K562 (cell line): ENCODE results near the gene UFC1.

Experiments used
- ATF1 ChIP-seq, 2 experiments: fragments of 450-650 bp in 1 of 2; IDR thresholded peaks; 2 replicates each; pipeline ENCODE4 v1.6.1; 2016; ENCODE audit warnings: missing compliant biosample characterization in 1 of 2, missing genetic modification characterization in 1 of 2
- POLR2A ChIP-seq: fragments of 450-650 bp; conservative IDR thresholded peaks from 2 replicates; pipeline ENCODE4 v1.6.1; 2016
- SIN3B ChIP-seq: fragments of 450-650 bp; IDR thresholded peaks from 2 replicates; pipeline ENCODE4 v1.6.1; 2017; ENCODE audit warnings: low read depth, mild to moderate bottlenecking, moderate library complexity
- ZNF253 ChIP-seq: fragments of 250-450 bp; sonication (Bioruptor Pico); conservative IDR thresholded peaks from 2 replicates; pipeline ENCODE4 v1.6.1; 2021; ENCODE audit warnings: mild to moderate bottlenecking
- ZNF766 ChIP-seq: fragments of 200-800 bp; sonication (Bioruptor generic); conservative IDR thresholded peaks from 2 replicates; pipeline ENCODE4 v1.6.1; 2016; ENCODE audit warnings: missing genetic modification characterization, missing compliant biosample characterization

- TF ChIP-seq ATF1 (CRISPR knock-in tag; IDR thresholded peaks at IDR 0.05) = no peak
- no peak for TF ChIP-seq ATF1 (tag; IDR thresholded peaks at IDR 0.05)
- no peak for TF ChIP-seq POLR2A
- TF ChIP-seq SIN3B = no peak
- TF ChIP-seq ZNF766 = no peak
- TF ChIP-seq ZNF253 (CRISPR knock-in tag) = no peak
These were observed 38.6 kb upstream of the UFC1 start for GRCh38 chr1:161115132-161115711.
